AG20443 (cell line): Measurements from ENCODE around the gene NFKBIZ.
A peak's percentile ranks its signal among the peaks of the same experiment; 100 is the strongest.
"Not testable (repeated sequence)": the region's sequence is repeated elsewhere in the genome, so short reads cannot be mapped to it uniquely, and the experiment has no call there.

Experiments used
- DNase-seq: peaks from one replicate; pipeline ENCODE4 v3.0.0; 2012; ENCODE audit warnings: low spot score, mixed read lengths

NFKBIZ gene

DNA sequence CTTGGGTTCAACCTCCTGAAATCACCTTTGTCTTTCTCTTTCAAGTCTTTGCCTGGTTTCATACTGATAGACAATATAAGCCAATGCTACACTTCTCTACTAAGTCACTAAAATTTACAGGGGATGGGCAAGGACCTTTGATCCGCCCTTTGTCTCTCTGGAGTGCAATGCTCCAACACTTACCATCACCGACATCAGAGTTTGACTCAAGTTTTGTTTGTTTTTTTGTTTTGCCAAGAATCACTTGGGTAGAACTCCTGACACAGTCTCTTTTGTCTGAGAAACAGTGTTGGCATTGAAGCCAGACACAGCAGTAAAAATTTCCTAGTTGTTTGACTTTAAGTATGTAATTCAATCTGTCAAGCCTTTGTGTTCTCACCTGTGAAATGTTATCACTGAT lies 29.3 kb downstream of the NFKBIZ start:
- no peak for DNase-seq

DNA sequence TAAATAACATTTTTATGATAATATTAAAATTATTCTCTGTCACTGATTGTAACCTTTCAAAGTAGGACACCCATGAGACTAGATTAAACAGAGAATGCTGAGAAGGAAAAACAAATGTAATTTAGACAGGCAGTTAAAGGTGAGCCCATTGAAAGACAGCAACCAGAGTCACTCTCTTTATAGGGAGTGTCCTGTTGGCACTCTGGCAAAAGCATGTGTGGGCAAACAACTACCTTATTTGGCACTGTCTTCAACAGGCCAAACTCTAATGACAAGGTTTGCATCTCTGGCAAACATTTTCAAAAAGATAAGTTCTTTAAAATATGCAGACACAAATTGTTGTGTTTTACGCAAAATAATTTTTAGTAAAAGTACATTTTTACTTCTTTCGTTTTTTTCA lies 29.8 kb downstream of the NFKBIZ start:
- DNase-seq: no peak

- no peak for DNase-seq
Observed at GRCh38 chr3:101879623-101880284, 30.4 kb downstream of the NFKBIZ start.

DNA sequence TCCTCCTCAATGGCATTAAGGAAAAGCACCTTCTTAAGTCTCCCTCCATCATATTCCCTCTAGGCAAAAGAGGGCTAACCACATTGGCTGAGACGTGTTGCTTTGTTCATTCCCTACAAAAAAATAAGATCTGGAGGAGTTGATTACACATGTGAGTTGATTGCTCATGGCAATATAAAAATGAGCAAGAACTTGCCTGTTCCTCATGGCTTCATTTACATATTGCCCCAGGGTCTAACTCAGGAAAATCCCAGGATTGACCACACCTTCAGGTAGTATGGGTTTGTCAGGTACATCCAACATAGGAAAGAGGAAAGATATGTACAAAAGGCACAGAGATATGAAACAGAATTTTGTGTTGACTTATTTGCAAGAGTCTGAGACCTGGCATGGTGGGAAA lies 35.5 kb downstream of the NFKBIZ start:
- no peak for DNase-seq

DNA sequence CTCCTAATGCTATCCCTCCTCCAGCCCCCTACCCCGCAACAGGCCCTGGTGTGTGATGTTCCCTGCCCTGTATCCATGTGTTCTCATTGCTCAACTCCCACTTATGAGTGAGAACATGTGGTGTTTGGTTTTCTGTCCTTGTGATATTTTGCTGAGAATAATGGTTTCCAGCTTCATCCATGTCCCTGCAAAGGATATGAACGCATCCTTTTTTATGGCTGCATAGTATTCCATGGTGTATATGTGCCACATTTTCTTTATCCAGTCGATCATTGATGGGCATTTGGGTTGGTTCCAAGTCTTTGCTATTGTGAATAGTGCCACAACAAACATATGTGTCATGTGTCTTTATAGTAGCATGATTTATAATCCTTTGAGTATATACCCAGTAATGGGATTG lies 36.3 kb downstream of the NFKBIZ start:
- not testable (repeated sequence) for DNase-seq

- no peak for DNase-seq
Observed at GRCh38 chr3:101886626-101887025, 37.3 kb downstream of the NFKBIZ start.

DNA sequence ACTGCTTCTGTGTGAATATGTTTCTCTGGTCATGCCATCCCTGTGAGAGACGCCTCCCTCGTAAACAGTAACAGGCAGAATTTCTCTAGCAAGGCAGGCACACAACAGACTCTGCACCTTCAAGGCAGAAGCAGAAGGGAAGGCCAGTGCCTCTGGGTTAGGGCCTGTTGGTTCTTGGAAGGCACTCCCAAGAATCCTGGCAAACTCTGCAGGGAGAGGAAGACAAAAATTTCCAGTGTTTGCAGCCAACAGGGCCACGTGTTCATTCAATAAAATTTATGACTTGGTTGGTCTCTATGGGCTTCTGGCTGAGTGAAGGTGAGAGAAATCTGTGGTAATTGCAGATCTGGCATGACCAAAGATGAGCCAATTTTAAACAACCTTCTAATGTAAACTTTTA lies 39.3 kb downstream of the NFKBIZ start:
- DNase-seq: peak; percentile 26

GRCh38 chr3:101890716-101891115 lies 41.4 kb downstream of the NFKBIZ start:
- DNase-seq: peak; percentile 63

- DNase-seq: no peak
Observed at GRCh38 chr3:101892648-101893047, 43.3 kb downstream of the NFKBIZ start.

- no peak for DNase-seq
Observed at GRCh38 chr3:101896083-101896757, 46.9 kb downstream of the NFKBIZ start.

GRCh38 chr3:101897013-101897412 lies 47.7 kb downstream of the NFKBIZ start:
- DNase-seq: no peak

DNA sequence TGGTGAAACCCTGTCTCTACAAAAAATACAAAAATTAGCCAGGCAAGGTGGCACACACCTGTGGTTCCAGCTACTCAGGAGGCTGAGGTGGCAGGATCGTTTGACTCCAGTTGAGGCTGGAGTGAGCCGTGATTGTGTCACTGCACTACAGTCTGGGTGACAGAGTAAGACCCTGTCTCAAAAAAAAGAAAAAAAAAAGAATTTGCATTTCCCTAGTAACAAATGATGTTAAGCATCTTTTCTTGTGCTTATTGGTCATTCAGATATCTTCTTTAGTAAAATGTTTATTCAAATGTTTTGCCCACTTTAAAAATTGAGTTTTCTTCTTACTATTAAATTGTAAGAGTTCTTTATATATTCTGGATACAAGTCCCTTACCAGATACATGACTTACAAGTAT lies 48.7 kb downstream of the NFKBIZ start:
- DNase-seq: no peak

DNA sequence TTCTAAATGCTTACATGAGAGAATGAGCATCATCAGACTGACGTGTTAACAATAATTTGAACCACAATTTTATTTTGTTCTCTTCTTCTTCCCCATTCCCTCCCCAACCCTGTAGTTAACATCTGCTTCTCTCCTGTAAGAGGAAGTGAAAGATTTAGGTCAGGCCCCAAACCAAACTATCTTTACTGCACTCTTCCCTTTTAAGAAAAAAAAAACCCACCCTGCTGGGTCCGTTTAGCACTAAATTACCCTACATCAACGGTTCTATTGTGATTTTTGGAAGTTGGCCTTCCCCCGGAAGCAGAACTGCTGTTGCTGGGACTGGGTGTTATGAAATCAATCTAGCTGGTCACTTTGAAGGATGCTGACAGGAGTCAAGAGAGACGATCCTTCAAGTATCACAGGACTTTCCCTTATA lies 49.4 kb downstream of the NFKBIZ start:
- no peak for DNase-seq

DNA sequence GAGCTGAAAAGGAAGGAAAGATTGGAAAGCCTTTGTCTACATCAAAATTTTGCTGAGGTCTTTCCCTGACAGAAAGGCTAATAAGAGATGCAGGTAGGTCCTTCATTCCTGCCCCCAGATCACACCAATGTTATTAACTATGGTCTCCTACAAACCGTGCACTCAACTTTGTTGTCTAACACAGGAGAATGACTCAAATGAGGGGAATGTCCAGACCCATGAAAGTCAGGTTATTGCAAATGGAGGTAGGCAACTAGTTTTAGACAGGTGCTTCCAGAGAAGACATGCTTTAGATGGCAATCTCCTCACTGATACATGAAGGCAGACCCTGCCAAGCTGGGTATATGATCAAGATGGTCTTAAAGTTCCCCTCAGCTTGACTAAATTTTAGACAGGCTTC lies 51.0 kb downstream of the NFKBIZ start:
- no peak for DNase-seq

- DNase-seq: no peak
Observed at GRCh38 chr3:101900736-101901135, 51.4 kb downstream of the NFKBIZ start.

GRCh38 chr3:101902041-101902440 lies 52.7 kb downstream of the NFKBIZ start:
- DNase-seq: peak; percentile 77

GRCh38 chr3:101903451-101903871 lies 54.1 kb downstream of the NFKBIZ start:
- DNase-seq: no peak

DNA sequence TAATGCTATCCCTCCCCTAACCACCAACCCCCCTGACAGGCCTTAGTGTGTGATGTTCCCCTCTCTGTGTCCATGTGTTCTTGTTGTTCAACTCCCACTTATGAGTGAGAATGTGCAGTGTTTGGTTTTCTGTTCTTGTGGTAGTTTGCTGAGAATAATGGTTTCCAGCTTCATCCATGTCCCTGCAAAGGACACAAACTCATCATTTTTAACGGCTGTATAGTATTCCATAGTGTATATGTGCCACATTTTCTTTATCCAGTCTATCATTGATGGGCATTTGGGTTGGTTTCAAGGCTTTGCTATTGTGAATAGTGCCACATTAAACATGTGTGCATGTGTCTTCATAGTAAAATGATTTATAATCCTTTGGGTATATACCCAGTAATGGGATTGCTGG lies 56.3 kb downstream of the NFKBIZ start:
- DNase-seq: not testable (repeated sequence)
